Vagina (tissue), 2 donors: ENCODE measurements around the gene F2RL3. TPM values are rescaled to one million over a fixed set of nuclear protein-coding genes. Genes with fewer than 3 reads are reported as not detected.

Experiments
- DNase-seq, 2 donors: peaks; one replicate each; pipeline ENCODE4 v3.0.0-alpha.2; 2017; ENCODE audit errors: extremely low spot score in 2 of 2
- H3K27ac ChIP-seq: fragments of 200-600 bp; sonication (generic); one replicate; pipeline ENCODE4 v1.5.1; 2019
- H3K27me3 ChIP-seq: fragments of 200-600 bp; sonication (generic); one replicate; pipeline ENCODE4 v1.5.1; 2019
- H3K36me3 ChIP-seq, 2 donors: fragments of 200-600 bp; sonication (generic); one replicate each; pipeline ENCODE4 v1.5.1; 2017 to 2019
- H3K4me1 ChIP-seq: fragments of 200-600 bp; sonication (generic); one replicate; pipeline ENCODE4 v1.5.1; 2019
- H3K4me3 ChIP-seq, 2 donors: fragments of 200-600 bp; sonication (generic); 1 replicate in 1 of 2; 2 replicates in 1 of 2; pipeline ENCODE4 v1.5.1; 2016 to 2019
- H3K9me3 ChIP-seq: fragments of 200-600 bp; sonication (generic); one replicate; pipeline ENCODE4 v1.5.1; 2019
- POLR2A ChIP-seq, 2 donors: fragments of 450-650 bp; IDR thresholded peaks; one replicate each; pipeline ENCODE4 v1.6.1; 2017; ENCODE audit warnings: antibody characterized with exemption in 2 of 2, mild to moderate bottlenecking in 2 of 2, moderate library complexity in 2 of 2
- POLR2AphosphoS5 ChIP-seq, 2 donors: sonication (generic); formaldehyde crosslinking; IDR thresholded peaks; one replicate each; pipeline ENCODE4 v1.9.0; 2017; ENCODE audit warnings: antibody characterized with exemption in 2 of 2, mild to moderate bottlenecking in 2 of 2, low read depth in 1 of 2; ENCODE audit not compliant: insufficient read depth in 1 of 2
- intact Hi-C: fragments of 100-400 bp; cut with DNase I; formaldehyde crosslinking; loops from one replicate; pipeline ENCODE4 v1.15.1; 2023
- total RNA-seq: library from RNA; depleted of rRNA; stranded (reverse); fragments of >200 nt; gene quantifications from one replicate; pipeline ENCODE4 v1.2.3, GENCODE V29; 2016
- TF ChIP-seq, protein P1 (sequence below), 3 experiments: fragments of 450-650 bp in 2 of 3; fragments of 200-600 bp in 1 of 3; sonication (generic) in 1 of 3; IDR thresholded peaks; one replicate each; pipeline ENCODE4 v1.5.1; 2017 to 2019; ENCODE audit warnings: antibody characterized with exemption in 3 of 3, mild to moderate bottlenecking in 2 of 3, moderate library complexity in 2 of 3

F2RL3 gene
- total RNA-seq = 8.3 TPM

DNA sequence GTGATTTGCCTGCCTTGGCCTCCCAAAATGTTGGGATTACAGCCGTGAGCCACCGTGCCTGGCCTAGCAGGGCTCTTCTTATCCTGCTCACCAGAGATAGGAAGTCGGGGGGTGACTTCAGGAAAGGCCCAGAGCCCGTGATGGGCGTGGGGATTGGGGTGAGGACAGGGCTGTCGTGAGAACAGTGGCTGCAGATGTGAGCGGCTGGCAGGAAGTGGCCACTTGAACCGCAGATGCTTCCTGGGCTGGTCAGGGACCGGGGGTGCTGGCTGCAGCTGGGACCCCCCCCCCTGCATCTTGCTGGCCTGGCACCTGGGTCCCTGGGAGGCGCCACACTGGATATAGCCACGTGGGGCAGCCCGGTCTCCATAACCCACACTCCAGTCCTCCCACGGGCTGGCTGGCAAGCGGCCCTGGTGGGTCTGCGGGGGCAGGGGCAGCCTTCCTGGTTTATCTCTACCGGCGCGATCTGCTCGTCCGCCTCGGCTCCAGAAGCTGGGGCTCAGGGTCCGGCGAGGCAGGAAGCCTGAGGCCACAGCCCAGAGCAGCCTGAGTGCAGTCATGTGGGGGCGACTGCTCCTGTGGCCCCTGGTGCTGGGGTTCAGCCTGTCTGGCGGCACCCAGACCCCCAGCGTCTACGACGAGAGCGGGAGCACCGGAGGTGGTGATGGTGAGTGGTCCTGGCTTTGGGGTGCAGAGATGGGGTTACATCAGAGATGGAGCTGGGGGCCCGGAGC is at the start of gene F2RL3:
Gene F2RL3 (plus strand): TSS at position 371 of the 737 bp plus-strand sequence. CDS start 191 bp downstream, at position 562.
- TF ChIP-seq POLR2A (IDR thresholded peaks at IDR 0.05) = no peak
- TF ChIP-seq, protein P1, sequence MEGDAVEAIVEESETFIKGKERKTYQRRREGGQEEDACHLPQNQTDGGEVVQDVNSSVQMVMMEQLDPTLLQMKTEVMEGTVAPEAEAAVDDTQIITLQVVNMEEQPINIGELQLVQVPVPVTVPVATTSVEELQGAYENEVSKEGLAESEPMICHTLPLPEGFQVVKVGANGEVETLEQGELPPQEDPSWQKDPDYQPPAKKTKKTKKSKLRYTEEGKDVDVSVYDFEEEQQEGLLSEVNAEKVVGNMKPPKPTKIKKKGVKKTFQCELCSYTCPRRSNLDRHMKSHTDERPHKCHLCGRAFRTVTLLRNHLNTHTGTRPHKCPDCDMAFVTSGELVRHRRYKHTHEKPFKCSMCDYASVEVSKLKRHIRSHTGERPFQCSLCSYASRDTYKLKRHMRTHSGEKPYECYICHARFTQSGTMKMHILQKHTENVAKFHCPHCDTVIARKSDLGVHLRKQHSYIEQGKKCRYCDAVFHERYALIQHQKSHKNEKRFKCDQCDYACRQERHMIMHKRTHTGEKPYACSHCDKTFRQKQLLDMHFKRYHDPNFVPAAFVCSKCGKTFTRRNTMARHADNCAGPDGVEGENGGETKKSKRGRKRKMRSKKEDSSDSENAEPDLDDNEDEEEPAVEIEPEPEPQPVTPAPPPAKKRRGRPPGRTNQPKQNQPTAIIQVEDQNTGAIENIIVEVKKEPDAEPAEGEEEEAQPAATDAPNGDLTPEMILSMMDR (IDR thresholded peaks at IDR 0.05) = no peak
- peak in 1 of 2 donors; percentile 64 for TF ChIP-seq POLR2AphosphoS5 (IDR thresholded peaks at IDR 0.05; ENCODE audit: insufficient read depth in 1 of 2, low read depth in 1 of 2)
- Histone ChIP-seq H3K27me3 (no peaks in the 10 kb centered on the region), H3K4me1 (peaks cover 21% of the 10 kb centered on the region), H3K4me3 (peak within 1 kb of the TSS in 1 of 2 donors; percentile 37), H3K27ac (peak within 1 kb of the TSS; percentile 27), H3K9me3 (no peaks in the 10 kb centered on the region), H3K36me3 (no peaks in the 10 kb centered on the region)
- no peak for DNase-seq
- intact Hi-C loops = no loop called here

DNA sequence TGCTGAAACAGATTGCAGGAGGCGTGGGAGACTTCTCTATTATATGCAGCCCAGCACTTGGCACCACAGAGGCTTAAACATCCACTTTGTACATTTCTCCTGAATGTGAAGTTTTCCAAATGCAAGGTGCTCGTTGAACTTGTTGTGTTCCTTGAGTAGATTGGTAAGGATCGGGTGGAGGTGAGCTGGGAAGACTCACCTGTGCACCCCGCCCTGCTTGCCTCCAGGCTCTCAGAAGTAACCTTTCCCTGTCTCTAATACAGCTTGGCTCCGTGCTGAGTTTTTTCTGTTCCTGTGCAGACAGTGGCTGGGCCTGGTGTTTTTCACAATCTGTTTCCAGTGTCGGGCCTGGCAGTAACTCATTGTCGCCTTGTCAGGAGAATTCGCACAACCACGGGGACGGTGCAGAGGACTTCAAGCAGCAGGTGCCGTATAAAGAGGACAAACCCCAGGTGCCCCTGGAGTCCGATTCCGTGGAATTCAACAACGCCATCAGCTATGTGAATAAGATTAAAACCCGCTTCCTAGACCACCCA is 47.3 kb upstream of the F2RL3 start:
- Histone ChIP-seq H3K4me1 (peaks cover 3% of the 10 kb centered on the region), H3K4me3 (no peak overlapping the region), H3K27me3 (no peaks in the 10 kb centered on the region), H3K36me3 (peaks cover 0 to 56% of the 10 kb centered on the region in 2 donors), H3K9me3 (no peaks in the 10 kb centered on the region), H3K27ac (no peak overlapping the region)
- intact Hi-C loops = no loop called here
- TF ChIP-seq POLR2AphosphoS5 (IDR thresholded peaks at IDR 0.05; ENCODE audit: insufficient read depth in 1 of 2, low read depth in 1 of 2) = no peak
- TF ChIP-seq, protein P1 (IDR thresholded peaks at IDR 0.05) = no peak
- TF ChIP-seq POLR2A (IDR thresholded peaks at IDR 0.05) = no peak
- no peak for DNase-seq

DNA sequence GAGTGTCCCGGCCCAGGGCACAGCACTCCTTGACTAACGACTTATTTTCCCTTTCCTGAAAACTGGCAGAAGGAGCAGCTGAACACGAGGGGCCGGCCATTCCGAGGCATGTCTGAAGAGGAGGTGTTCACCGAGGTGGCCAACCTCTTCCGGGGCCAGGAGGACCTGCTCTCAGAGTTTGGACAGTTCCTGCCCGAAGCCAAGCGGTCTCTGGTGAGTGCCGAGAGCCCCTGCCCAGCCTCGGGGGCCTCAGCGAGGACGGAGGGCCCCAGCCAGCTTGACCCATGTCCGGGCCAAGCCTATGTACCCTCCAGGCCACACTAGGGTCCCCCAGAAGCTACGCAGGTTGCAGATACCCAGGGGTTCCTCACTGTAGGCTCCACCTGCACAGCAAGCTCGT is 41.9 kb upstream of the F2RL3 start:
- no peak for DNase-seq
- TF ChIP-seq POLR2AphosphoS5 (IDR thresholded peaks at IDR 0.05; ENCODE audit: insufficient read depth in 1 of 2, low read depth in 1 of 2) (no peak), POLR2A (IDR thresholded peaks at IDR 0.05) (no peak)
- TF ChIP-seq, protein P1 (IDR thresholded peaks at IDR 0.05) = no peak
- intact Hi-C loops = no loop called here
- Histone ChIP-seq H3K4me3 (no peak overlapping the region), H3K36me3 (peaks cover 0 to 81% of the 10 kb centered on the region in 2 donors), H3K4me1 (no peaks in the 10 kb centered on the region), H3K27ac (no peak overlapping the region), H3K27me3 (no peaks in the 10 kb centered on the region), H3K9me3 (no peaks in the 10 kb centered on the region)

DNA sequence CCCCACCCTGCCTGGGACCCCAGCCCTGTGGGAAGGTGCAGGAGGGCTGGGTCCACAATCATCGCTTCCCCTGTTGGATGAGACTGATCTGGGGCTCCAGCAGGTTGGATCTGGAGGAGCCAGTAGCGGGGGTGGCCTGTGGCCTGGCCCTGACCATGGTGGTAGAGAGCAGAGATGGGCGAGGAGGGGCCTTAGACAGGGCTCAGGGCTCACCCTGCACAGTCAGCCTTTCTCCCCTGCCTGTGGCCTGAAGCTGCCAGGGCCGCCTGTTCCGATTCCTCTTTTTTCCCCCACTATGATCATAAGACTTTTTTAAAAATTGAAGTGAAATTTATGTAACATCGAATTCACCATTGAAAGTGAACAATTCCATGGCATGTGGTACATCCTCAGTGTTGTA is 41.4 kb upstream of the F2RL3 start:
- DNase-seq = no peak
- no peak overlapping the region for H3K4me3 ChIP-seq
- H3K9me3 ChIP-seq = no peaks in the 10 kb centered on the region
- H3K36me3 ChIP-seq = peaks cover 0 to 81% of the 10 kb centered on the region in 2 donors
- no peaks in the 10 kb centered on the region for H3K27me3 ChIP-seq
- intact Hi-C loops = no loop called here
- H3K27ac ChIP-seq = no peak overlapping the region
- TF ChIP-seq POLR2AphosphoS5 (IDR thresholded peaks at IDR 0.05; ENCODE audit: insufficient read depth in 1 of 2, low read depth in 1 of 2) = no peak
- TF ChIP-seq POLR2A (IDR thresholded peaks at IDR 0.05) = no peak
- TF ChIP-seq, protein P1 (IDR thresholded peaks at IDR 0.05) = no peak
- no peaks in the 10 kb centered on the region for H3K4me1 ChIP-seq

DNA sequence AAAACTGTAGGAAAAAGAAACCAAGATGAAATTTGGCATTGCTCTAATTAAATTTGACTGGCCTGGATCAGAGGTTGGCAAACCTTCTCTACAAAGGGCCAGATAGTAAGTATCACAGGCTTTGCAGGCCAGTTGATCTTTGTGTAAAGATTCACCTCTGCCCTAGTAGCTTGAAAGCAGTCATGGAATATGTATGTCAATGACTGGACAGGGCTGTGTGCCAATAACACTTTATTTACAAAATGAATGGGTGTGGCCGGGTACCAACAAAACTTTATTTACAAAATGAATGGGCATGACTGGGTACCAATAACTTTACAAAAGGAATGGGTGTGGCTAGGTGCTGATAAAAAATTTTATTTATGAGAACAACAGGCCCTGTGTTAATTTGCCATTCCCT is 39.6 kb upstream of the F2RL3 start:
- no peak for DNase-seq
- H3K9me3 ChIP-seq = no peaks in the 10 kb centered on the region
- no peaks in the 10 kb centered on the region for H3K27me3 ChIP-seq
- H3K27ac ChIP-seq = no peak overlapping the region
- peaks cover 0 to 83% of the 10 kb centered on the region in 2 donors for H3K36me3 ChIP-seq
- no peak overlapping the region for H3K4me3 ChIP-seq
- TF ChIP-seq POLR2AphosphoS5 (IDR thresholded peaks at IDR 0.05; ENCODE audit: insufficient read depth in 1 of 2, low read depth in 1 of 2) = no peak
- TF ChIP-seq, protein P1 (IDR thresholded peaks at IDR 0.05) = no peak
- no peak for TF ChIP-seq POLR2A (IDR thresholded peaks at IDR 0.05)
- intact Hi-C loops = no loop called here
- no peaks in the 10 kb centered on the region for H3K4me1 ChIP-seq
